ENCODE results near the gene LIN52.

GRCh38 chr14:74155749-74156148, 71.0 kb downstream of the LIN52 start:
- no peak for TF ChIP-seq PBX3 (IDR thresholded peaks at IDR 0.05)
- TF ChIP-seq HDAC2 (IDR thresholded peaks at IDR 0.05) = no peak
- no peak for TF ChIP-seq CTCF (IDR thresholded peaks at IDR 0.05)
- no peak for TF ChIP-seq SMC3 (IDR thresholded peaks at IDR 0.05)
- TF ChIP-seq CHD4 (IDR thresholded peaks at IDR 0.05; ENCODE audit: borderline replicate concordance) = no peak
- no peak for TF ChIP-seq EP300 (IDR thresholded peaks at IDR 0.05)
- TF ChIP-seq RAD21 (conservative IDR thresholded peaks at IDR 0.05 in 1 of 2, IDR thresholded peaks at IDR 0.05 in 1 of 2) = no peak
